A549 (cell line): ENCODE results near the gene SLIT3. TPM values are rescaled to one million over a fixed set of nuclear protein-coding genes. Genes with fewer than 3 reads are reported as not detected.
A peak's percentile ranks its signal among the peaks of the same experiment; 100 is the strongest.

Experiments
- ATAC-seq, 2 experiments: fragments of 200-7000 bp in 1 of 2; fragments of >200 bp in 1 of 2; cut with Nextera tagmentation in 1 of 2; cut with Tn5 transposase in 1 of 2; 3 replicates each; pipeline versions ENCODE4 v1.8.0 to v1.9.1; 2018 to 2020; ENCODE audit warnings: mild to moderate bottlenecking in 1 of 2, moderate library complexity in 1 of 2
- CTCF ChIA-PET: fragments of 300-600 bp; sonication (Branson Sonifier 250); formaldehyde crosslinking; extraction: SDS; loops from one replicate; lab custom pipeline; 2021; ENCODE audit warnings: antibody characterized with exemption, inconsistent platforms; lab: Yijun Ruan, JAX
- POLR2A ChIA-PET: fragments of 350-600 bp; formaldehyde crosslinking; extraction: SDS; loops from one replicate; lab custom pipeline; 2021; ENCODE audit warnings: antibody characterized with exemption, inconsistent platforms; lab: Yijun Ruan, JAX
- DNase-seq, 2 experiments: peaks; one replicate each; pipeline versions ENCODE4 v3.0.0 to v3.0.0-alpha.2; 2011 to 2016; ENCODE audit warnings: low read depth in 1 of 2, low spot score in 1 of 2
- FAIRE-seq: peaks from 2 replicates; lab custom pipeline; 2011; peaks lifted over from hg19 to GRCh38; lab: Jason Lieb, UNC
- H3K27ac ChIP-seq, 2 experiments: fragments of >200 bp; sonication (Bioruptor Twin); formaldehyde crosslinking; 3 replicates each; pipeline ENCODE4 v1.5.1; 2016 to 2017
- H3K4me1 ChIP-seq: fragments of >200 bp; sonication (Bioruptor Twin); formaldehyde crosslinking; 3 replicates; pipeline ENCODE4 v1.6.1; 2016
- H3K4me2 ChIP-seq: fragments of >200 bp; sonication (Bioruptor Twin); formaldehyde crosslinking; 3 replicates; pipeline ENCODE4 v1.6.1; 2016
- H3K4me3 ChIP-seq: fragments of >200 bp; sonication (Bioruptor Twin); formaldehyde crosslinking; 3 replicates; pipeline ENCODE4 v1.5.1; 2016
- H3K9me3 ChIP-seq: fragments of >200 bp; sonication (Bioruptor Twin); formaldehyde crosslinking; 3 replicates; pipeline ENCODE4 v1.6.1; 2016
- ATOH8 ChIP-seq: fragments of 250-450 bp; sonication (Bioruptor Pico); IDR thresholded peaks from 2 replicates; pipeline ENCODE4 v1.5.0; 2020; ENCODE audit warnings: low read depth, mild to moderate bottlenecking, moderate library complexity
- FOSL2 ChIP-seq, 2 experiments: fragments of 450-650 bp in 1 of 2; fragments of >200 bp in 1 of 2; sonication (Bioruptor Twin) in 1 of 2; formaldehyde crosslinking; IDR thresholded peaks; 2 replicates each; pipeline versions ENCODE4 v1.5.0 to v1.6.1; 2016 to 2020; ENCODE audit warnings: mild to moderate bottlenecking in 1 of 2, moderate library complexity in 1 of 2
- FOXS1 ChIP-seq: fragments of 250-450 bp; sonication (Bioruptor Pico); IDR thresholded peaks from 2 replicates; pipeline ENCODE4 v1.5.0; 2020; ENCODE audit warnings: mild to moderate bottlenecking, moderate library complexity
- GATA3 ChIP-seq: IDR thresholded peaks from 2 replicates; pipeline ENCODE4 v1.6.1; 2012; ENCODE audit warnings: borderline replicate concordance
- HMGXB4 ChIP-seq: fragments of 250-450 bp; sonication (Bioruptor Pico); IDR thresholded peaks from 2 replicates; pipeline ENCODE4 v1.5.0; 2021; ENCODE audit warnings: mild to moderate bottlenecking, moderate library complexity, borderline replicate concordance
- MAX ChIP-seq: IDR thresholded peaks from 2 replicates; pipeline ENCODE4 v1.6.1; 2012
- MYC ChIP-seq: IDR thresholded peaks from 2 replicates; pipeline ENCODE4 v1.6.1; 2012; ENCODE audit warnings: mild to moderate bottlenecking, inconsistent platforms, low read length, improper control_type of control experiment, borderline replicate concordance
- NFE2L2 ChIP-seq: fragments of 150-350 bp; conservative IDR thresholded peaks from 2 replicates; pipeline ENCODE4 v1.6.1; 2014; ENCODE audit warnings: low read length
- RCOR1 ChIP-seq: fragments of 150-350 bp; IDR thresholded peaks from 2 replicates; pipeline ENCODE4 v1.6.1; 2014; ENCODE audit warnings: antibody characterized with exemption, low read length, low read depth
- REST ChIP-seq: fragments of 200-600 bp; sonication (generic); IDR thresholded peaks from 2 replicates; pipeline ENCODE4 v1.6.1; 2016; ENCODE audit warnings: antibody characterized with exemption, mild to moderate bottlenecking, moderate library complexity
- RFX5 ChIP-seq: fragments of 450-650 bp; IDR thresholded peaks from 2 replicates; pipeline ENCODE4 v1.7.1; 2014; ENCODE audit warnings: antibody characterized with exemption, mild to moderate bottlenecking, moderate library complexity
- USF2 ChIP-seq: fragments of 450-650 bp; IDR thresholded peaks from 2 replicates; pipeline ENCODE4 v1.6.1; 2014; ENCODE audit warnings: antibody characterized with exemption
- ZC3H11A ChIP-seq: fragments of 450-650 bp; IDR thresholded peaks from 2 replicates; pipeline ENCODE4 v1.6.1; 2014; ENCODE audit warnings: antibody characterized with exemption, mild to moderate bottlenecking
- ZSCAN20 ChIP-seq: fragments of 250-450 bp; sonication (Bioruptor Pico); IDR thresholded peaks from 2 replicates; pipeline ENCODE4 v1.8.0; 2022; ENCODE audit warnings: mild to moderate bottlenecking, moderate library complexity
- WGBS: methylation state at CpG from one replicate; pipeline ENCODE4 v1.1.6; 2017; ENCODE audit errors: missing lambda C conversion rate; 5-methylcytosine and 5-hydroxymethylcytosine counted together
- polyA plus RNA-seq, 4 experiments: library from polyadenylated mRNA; depleted of rRNA in 3 of 4; stranded (reverse); fragments of >200 nt; fragmentation: RNase III in 1 of 4; extraction: RNeasy Plus Mini Kit Qiagen cat#74134 plus additional on column Dnase treatment in 1 of 4; gene quantifications; 2 replicates in 3 of 4; 3 replicates in 1 of 4; pipeline ENCODE4 v1.2.3, GENCODE V29; 2011 to 2017

SLIT3 gene
- polyA plus RNA-seq, 2 of the 4 experiments (the other 2 are of a cell fraction): 12.7 to 22.9 TPM

GRCh38 chr5:169202969-169203368, 98.0 kb downstream of the SLIT3 start:
- no peak for DNase-seq
- no peak overlapping the region for H3K4me2 ChIP-seq
- no peak overlapping the region for H3K27ac ChIP-seq
- ChIA-PET POLR2A (no interaction called here), CTCF (interaction anchor here (0.7 kb wide), 1 partner anchor 411 kb away, joined by 3 read pairs; no protein-coding TSS in a partner anchor)
- peaks cover 15% of the 10 kb centered on the region for H3K9me3 ChIP-seq
- TF ChIP-seq MAX: no peak
- no peak for TF ChIP-seq RCOR1
- no peak for TF ChIP-seq NFE2L2
- TF ChIP-seq REST: no peak
- TF ChIP-seq ZSCAN20: no peak
- no peak for TF ChIP-seq MYC
- ATAC-seq: no peak
- WGBS: 68% methylated on average over 3 of the region's 3 CpGs
- no peak overlapping the region for H3K4me3 ChIP-seq
- FAIRE-seq: no peak
- no peaks in the 10 kb centered on the region for H3K4me1 ChIP-seq

GRCh38 chr5:169201597-169201996, 99.3 kb downstream of the SLIT3 start:
- Histone ChIP-seq H3K4me2 (no peak overlapping the region), H3K9me3 (peaks cover 15% of the 10 kb centered on the region), H3K27ac (no peak overlapping the region), H3K4me1 (no peaks in the 10 kb centered on the region), H3K4me3 (no peak overlapping the region)
- ATAC-seq (no peak), FAIRE-seq (no peak), DNase-seq (peak in 1 of 2 experiments; percentile 59)
- ChIA-PET CTCF (interaction anchor here (0.6 to 1.2 kb wide), 3 partner anchors 255 to 496 kb away, joined by 3 read pairs; no protein-coding TSS in a partner anchor), POLR2A (no interaction called here)
- TF ChIP-seq HMGXB4 (CRISPR knock-in tag) (no peak), ZC3H11A (no peak), FOXS1 (CRISPR knock-in tag) (no peak), USF2 (peak; percentile 61), FOSL2 (IDR thresholded peaks at IDR 0.05) (no peak), FOSL2 (CRISPR knock-in tag; IDR thresholded peaks at IDR 0.05) (peak; percentile 41; the same call in 1 of the 2 replicates), RFX5 (no peak), ATOH8 (CRISPR knock-in tag) (no peak), GATA3 (no peak)
